HEK293 (cell line): Measurements from ENCODE around the gene CCDC184.

Source experiments
- CTCF ChIA-PET: fragments of 350-600 bp; formaldehyde crosslinking; extraction: SDS; loops from one replicate; lab custom pipeline; 2021; ENCODE audit warnings: antibody characterized with exemption; lab: Yijun Ruan, JAX
- POLR2A ChIA-PET: fragments of 300-600 bp; formaldehyde crosslinking; extraction: SDS; loops from one replicate; lab custom pipeline; 2020; ENCODE audit warnings: antibody characterized with exemption, inconsistent platforms; lab: Yijun Ruan, JAX
- H3K27ac ChIP-seq: fragments of 200-500 bp; sonication (Bioruptor generic); 2 replicates; pipeline ENCODE4 v1.5.1; 2014; ENCODE audit warnings: low read depth, low read length, control low read depth, inconsistent platforms; ENCODE audit errors: extremely low read depth
- H3K36me3 ChIP-seq, 2 experiments: fragments of 200-500 bp in 1 of 2; sonication (Bioruptor generic) in 1 of 2; 1 replicate in 1 of 2; 2 replicates in 1 of 2; pipeline ENCODE4 v1.5.1; 2014 to 2017; ENCODE audit warnings: inconsistent platforms in 2 of 2, low read length in 2 of 2; ENCODE audit not compliant: control insufficient read depth in 2 of 2, insufficient read depth in 1 of 2
- H3K4me1 ChIP-seq: fragments of 200-500 bp; sonication (Bioruptor generic); 2 replicates; pipeline ENCODE4 v1.5.1; 2014; ENCODE audit warnings: mild to moderate bottlenecking, low read length, inconsistent platforms; ENCODE audit not compliant: control insufficient read depth, insufficient read depth
- H3K4me3 ChIP-seq: 2 replicates; pipeline ENCODE4 v1.5.1; 2011; ENCODE audit warnings: low read depth, mild to moderate bottlenecking, control low read depth, low read length, moderate library complexity
- H3K9me3 ChIP-seq: fragments of 200-500 bp; sonication (Bioruptor generic); 2 replicates; pipeline ENCODE4 v1.5.1; 2014; ENCODE audit warnings: low read depth, low read length, inconsistent platforms; ENCODE audit not compliant: control insufficient read depth, insufficient read depth
- FEZF1 ChIP-seq: fragments of 450-650 bp; formaldehyde crosslinking; IDR thresholded peaks from 2 replicates; pipeline ENCODE4 v1.5.1; 2016; ENCODE audit warnings: missing biosample characterization, missing genetic modification characterization
- KLF9 ChIP-seq: fragments of 450-650 bp; formaldehyde crosslinking; IDR thresholded peaks from 2 replicates; pipeline ENCODE4 v1.5.1; 2016; ENCODE audit warnings: missing biosample characterization, missing genetic modification characterization, low read depth
- PRDM10 ChIP-seq: fragments of 450-650 bp; formaldehyde crosslinking; IDR thresholded peaks from 2 replicates; pipeline ENCODE4 v1.5.1; 2016; ENCODE audit warnings: missing biosample characterization, missing genetic modification characterization
- PRDM6 ChIP-seq: fragments of 450-650 bp; formaldehyde crosslinking; IDR thresholded peaks from 2 replicates; pipeline ENCODE4 v1.5.1; 2017; ENCODE audit warnings: missing biosample characterization, missing genetic modification characterization
- YY1 ChIP-seq: fragments of 450-650 bp; formaldehyde crosslinking; IDR thresholded peaks from 2 replicates; pipeline ENCODE4 v1.5.1; 2018; ENCODE audit warnings: missing biosample characterization, missing genetic modification characterization
- ZBTB20 ChIP-seq: fragments of 450-650 bp; formaldehyde crosslinking; IDR thresholded peaks from 2 replicates; pipeline ENCODE4 v1.5.1; 2016; ENCODE audit warnings: missing biosample characterization, missing genetic modification characterization
- ZNF292 ChIP-seq: fragments of 450-650 bp; formaldehyde crosslinking; IDR thresholded peaks from 2 replicates; pipeline ENCODE4 v1.5.1; 2016; ENCODE audit warnings: low read depth, missing biosample characterization, missing genetic modification characterization, borderline replicate concordance
- ZNF302 ChIP-seq: fragments of 450-650 bp; formaldehyde crosslinking; IDR thresholded peaks from 2 replicates; pipeline ENCODE4 v1.5.1; 2016; ENCODE audit warnings: missing biosample characterization, missing genetic modification characterization, low read depth
- ZNF335 ChIP-seq: fragments of 450-650 bp; formaldehyde crosslinking; conservative IDR thresholded peaks from 2 replicates; pipeline ENCODE4 v1.5.1; 2016; ENCODE audit warnings: missing biosample characterization, missing genetic modification characterization
- ZNF366 ChIP-seq: fragments of 450-650 bp; formaldehyde crosslinking; conservative IDR thresholded peaks from 2 replicates; pipeline ENCODE4 v1.5.1; 2016; ENCODE audit warnings: missing biosample characterization, missing genetic modification characterization
- ZNF423 ChIP-seq: fragments of 450-650 bp; formaldehyde crosslinking; IDR thresholded peaks from 2 replicates; pipeline ENCODE4 v1.5.1; 2016; ENCODE audit warnings: missing biosample characterization, missing genetic modification characterization
- ZNF658 ChIP-seq: fragments of 450-650 bp; formaldehyde crosslinking; IDR thresholded peaks from 2 replicates; pipeline ENCODE4; 2016; ENCODE audit warnings: missing biosample characterization, missing genetic modification characterization
- ZNF670 ChIP-seq: fragments of 450-650 bp; formaldehyde crosslinking; IDR thresholded peaks from 2 replicates; pipeline ENCODE4 v1.5.1; 2016; ENCODE audit warnings: missing biosample characterization, missing genetic modification characterization, low read depth
- ZNF768 ChIP-seq: fragments of 450-650 bp; formaldehyde crosslinking; IDR thresholded peaks from 2 replicates; pipeline ENCODE4 v1.5.1; 2018; ENCODE audit warnings: missing biosample characterization, mild to moderate bottlenecking, missing genetic modification characterization
- TF ChIP-seq, protein P1 (sequence below): fragments of 450-650 bp; formaldehyde crosslinking; IDR thresholded peaks from 2 replicates; pipeline ENCODE4 v1.5.1; 2016; ENCODE audit warnings: missing biosample characterization, missing genetic modification characterization, borderline replicate concordance
- TF ChIP-seq, protein P2 (sequence below): fragments of 450-650 bp; IDR thresholded peaks from 2 replicates; pipeline ENCODE4 v1.5.1; 2018; ENCODE audit warnings: missing biosample characterization, missing genetic modification characterization

The CCDC184 gene

DNA sequence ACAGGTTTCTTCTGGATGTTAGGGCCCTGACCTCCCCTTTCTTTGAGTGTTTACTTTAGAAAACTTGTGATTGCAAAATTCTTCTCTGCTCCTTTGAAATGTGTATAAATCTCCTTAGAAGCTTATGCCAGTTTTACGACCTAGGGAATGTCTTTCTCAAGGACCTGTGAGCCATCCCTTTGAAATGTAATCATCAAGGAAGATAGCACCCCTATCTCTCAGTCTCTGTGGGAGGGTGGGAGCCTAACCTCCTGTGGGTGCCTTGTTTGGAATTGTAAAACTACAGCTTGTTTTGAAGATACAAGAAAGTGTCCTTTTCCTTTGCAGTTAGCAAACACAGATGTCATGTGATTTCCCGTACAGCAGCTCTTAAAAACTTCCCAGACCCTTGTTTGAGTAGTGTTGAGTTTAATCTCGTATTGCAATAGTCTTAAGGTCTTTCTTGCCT, 16.4 kb downstream of the CCDC184 start:
- ChIA-PET POLR2A (no interaction called here), CTCF (interaction anchor here (0.7 to 2.9 kb wide), 4 partner anchors 10 to 599 kb away, joined by 3 to 19 read pairs (median 4); no protein-coding TSS in a partner anchor)
- no peaks in the 10 kb centered on the region for H3K9me3 ChIP-seq
- H3K36me3 ChIP-seq: no peaks in the 10 kb centered on the region
- TF ChIP-seq ZNF302 (tag by site-specific recombination) (no peak), ZNF423 (tag by site-specific recombination) (0 out of 2 replicates have a peak, but pooled peaks have one; percentile 9), ZBTB20 (tag by site-specific recombination) (0 out of 2 replicates have a peak, but pooled peaks have one; percentile 38), PRDM10 (tag by site-specific recombination) (no peak), PRDM6 (tag by site-specific recombination) (peak; percentile 55), ZNF335 (tag by site-specific recombination) (0 out of 2 replicates have a peak, but pooled peaks have one; percentile 31)
- TF ChIP-seq, all 188 proteins: peak for 4
- Histone ChIP-seq H3K27ac (peak overlapping the region; percentile 43), H3K4me3 (no peak overlapping the region), H3K4me1 (peaks cover 16% of the 10 kb centered on the region)

- Histone ChIP-seq H3K36me3 (no peaks in the 10 kb centered on the region), H3K4me1 (peaks cover 16% of the 10 kb centered on the region), H3K27ac (no peak overlapping the region), H3K9me3 (no peaks in the 10 kb centered on the region), H3K4me3 (no peak overlapping the region)
- TF ChIP-seq KLF9 (no peak), ZNF768 (tag by site-specific recombination) (no peak), ZNF670 (tag by site-specific recombination) (no peak), ZNF366 (no peak), ZNF292 (tag by site-specific recombination) (no peak), YY1 (no peak), ZNF658 (no peak), FEZF1 (tag by site-specific recombination) (no peak)
- TF ChIP-seq, protein P1, sequence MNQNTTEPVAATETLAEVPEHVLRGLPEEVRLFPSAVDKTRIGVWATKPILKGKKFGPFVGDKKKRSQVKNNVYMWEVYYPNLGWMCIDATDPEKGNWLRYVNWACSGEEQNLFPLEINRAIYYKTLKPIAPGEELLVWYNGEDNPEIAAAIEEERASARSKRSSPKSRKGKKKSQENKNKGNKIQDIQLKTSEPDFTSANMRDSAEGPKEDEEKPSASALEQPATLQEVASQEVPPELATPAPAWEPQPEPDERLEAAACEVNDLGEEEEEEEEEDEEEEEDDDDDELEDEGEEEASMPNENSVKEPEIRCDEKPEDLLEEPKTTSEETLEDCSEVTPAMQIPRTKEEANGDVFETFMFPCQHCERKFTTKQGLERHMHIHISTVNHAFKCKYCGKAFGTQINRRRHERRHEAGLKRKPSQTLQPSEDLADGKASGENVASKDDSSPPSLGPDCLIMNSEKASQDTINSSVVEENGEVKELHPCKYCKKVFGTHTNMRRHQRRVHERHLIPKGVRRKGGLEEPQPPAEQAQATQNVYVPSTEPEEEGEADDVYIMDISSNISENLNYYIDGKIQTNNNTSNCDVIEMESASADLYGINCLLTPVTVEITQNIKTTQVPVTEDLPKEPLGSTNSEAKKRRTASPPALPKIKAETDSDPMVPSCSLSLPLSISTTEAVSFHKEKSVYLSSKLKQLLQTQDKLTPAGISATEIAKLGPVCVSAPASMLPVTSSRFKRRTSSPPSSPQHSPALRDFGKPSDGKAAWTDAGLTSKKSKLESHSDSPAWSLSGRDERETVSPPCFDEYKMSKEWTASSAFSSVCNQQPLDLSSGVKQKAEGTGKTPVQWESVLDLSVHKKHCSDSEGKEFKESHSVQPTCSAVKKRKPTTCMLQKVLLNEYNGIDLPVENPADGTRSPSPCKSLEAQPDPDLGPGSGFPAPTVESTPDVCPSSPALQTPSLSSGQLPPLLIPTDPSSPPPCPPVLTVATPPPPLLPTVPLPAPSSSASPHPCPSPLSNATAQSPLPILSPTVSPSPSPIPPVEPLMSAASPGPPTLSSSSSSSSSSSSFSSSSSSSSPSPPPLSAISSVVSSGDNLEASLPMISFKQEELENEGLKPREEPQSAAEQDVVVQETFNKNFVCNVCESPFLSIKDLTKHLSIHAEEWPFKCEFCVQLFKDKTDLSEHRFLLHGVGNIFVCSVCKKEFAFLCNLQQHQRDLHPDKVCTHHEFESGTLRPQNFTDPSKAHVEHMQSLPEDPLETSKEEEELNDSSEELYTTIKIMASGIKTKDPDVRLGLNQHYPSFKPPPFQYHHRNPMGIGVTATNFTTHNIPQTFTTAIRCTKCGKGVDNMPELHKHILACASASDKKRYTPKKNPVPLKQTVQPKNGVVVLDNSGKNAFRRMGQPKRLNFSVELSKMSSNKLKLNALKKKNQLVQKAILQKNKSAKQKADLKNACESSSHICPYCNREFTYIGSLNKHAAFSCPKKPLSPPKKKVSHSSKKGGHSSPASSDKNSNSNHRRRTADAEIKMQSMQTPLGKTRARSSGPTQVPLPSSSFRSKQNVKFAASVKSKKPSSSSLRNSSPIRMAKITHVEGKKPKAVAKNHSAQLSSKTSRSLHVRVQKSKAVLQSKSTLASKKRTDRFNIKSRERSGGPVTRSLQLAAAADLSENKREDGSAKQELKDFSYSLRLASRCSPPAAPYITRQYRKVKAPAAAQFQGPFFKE (tag by site-specific recombination): no peak
- TF ChIP-seq, protein P2, sequence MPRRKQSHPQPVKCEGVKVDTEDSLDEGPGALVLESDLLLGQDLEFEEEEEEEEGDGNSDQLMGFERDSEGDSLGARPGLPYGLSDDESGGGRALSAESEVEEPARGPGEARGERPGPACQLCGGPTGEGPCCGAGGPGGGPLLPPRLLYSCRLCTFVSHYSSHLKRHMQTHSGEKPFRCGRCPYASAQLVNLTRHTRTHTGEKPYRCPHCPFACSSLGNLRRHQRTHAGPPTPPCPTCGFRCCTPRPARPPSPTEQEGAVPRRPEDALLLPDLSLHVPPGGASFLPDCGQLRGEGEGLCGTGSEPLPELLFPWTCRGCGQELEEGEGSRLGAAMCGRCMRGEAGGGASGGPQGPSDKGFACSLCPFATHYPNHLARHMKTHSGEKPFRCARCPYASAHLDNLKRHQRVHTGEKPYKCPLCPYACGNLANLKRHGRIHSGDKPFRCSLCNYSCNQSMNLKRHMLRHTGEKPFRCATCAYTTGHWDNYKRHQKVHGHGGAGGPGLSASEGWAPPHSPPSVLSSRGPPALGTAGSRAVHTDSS (tag by site-specific recombination): no peak
- ChIA-PET POLR2A (no interaction called here), CTCF (interaction anchor here (0.9 to 1.1 kb wide), 2 partner anchors 417 to 457 kb away, joined by 3 read pairs; no protein-coding TSS in a partner anchor)
Observed at GRCh38 chr12:48201091-48201490, 17.6 kb downstream of the CCDC184 start.
